HepG2 (cell line): ENCODE results near the gene ESRRB. TPM values are rescaled to one million over a fixed set of nuclear protein-coding genes. Genes with fewer than 3 reads are reported as not detected.

Experiments
- ARNT ChIP-seq: fragments of 450-650 bp; IDR thresholded peaks from 2 replicates; pipeline ENCODE4 v1.6.1; 2017
- CC2D1A ChIP-seq: sonication (generic); formaldehyde crosslinking; IDR thresholded peaks from 2 replicates; pipeline ENCODE4 v1.8.1; 2023; ENCODE audit warnings: mild to moderate bottlenecking, missing genetic modification reagents
- HOXA3 ChIP-seq: sonication (generic); formaldehyde crosslinking; IDR thresholded peaks from 2 replicates; pipeline ENCODE4 v1.5.0; 2020; ENCODE audit warnings: missing genetic modification reagents
- KAT2B ChIP-seq: fragments of 150-350 bp; IDR thresholded peaks from 2 replicates; pipeline ENCODE4 v1.6.1; 2014; ENCODE audit warnings: low read depth, low read length, borderline replicate concordance
- MED8 ChIP-seq: sonication (generic); formaldehyde crosslinking; IDR thresholded peaks from 2 replicates; pipeline ENCODE4 v1.8.1; 2023; ENCODE audit warnings: mild to moderate bottlenecking, missing genetic modification reagents; ENCODE audit not compliant: insufficient replicate concordance
- NR1H2 ChIP-seq: sonication (generic); formaldehyde crosslinking; IDR thresholded peaks from 2 replicates; pipeline ENCODE4 v1.8.1; 2022; ENCODE audit warnings: low read depth, missing genetic modification reagents, borderline replicate concordance
- U2AF2 ChIP-seq: fragments of 200-400 bp; formaldehyde crosslinking; IDR thresholded peaks from 2 replicates; pipeline ENCODE4 v1.6.1; 2017; ENCODE audit warnings: low read depth, mild to moderate bottlenecking, low read length
- ZBTB7B ChIP-seq: sonication (generic); formaldehyde crosslinking; IDR thresholded peaks from 2 replicates; pipeline ENCODE4 v1.4.0; 2020; ENCODE audit warnings: missing genetic modification reagents
- ZIK1 ChIP-seq: sonication (generic); formaldehyde crosslinking; IDR thresholded peaks from 2 replicates; pipeline ENCODE4 v1.5.0; 2020; ENCODE audit warnings: mild to moderate bottlenecking, low read depth, missing genetic modification reagents, borderline replicate concordance
- ZNF292 ChIP-seq: sonication (generic); formaldehyde crosslinking; IDR thresholded peaks from 2 replicates; pipeline ENCODE4 v1.8.1; 2022; ENCODE audit warnings: mild to moderate bottlenecking, low read depth, missing genetic modification reagents, borderline replicate concordance
- ZNF513 ChIP-seq: sonication (generic); formaldehyde crosslinking; conservative IDR thresholded peaks from 2 replicates; pipeline ENCODE4 v1.5.0; 2020; ENCODE audit warnings: missing genetic modification reagents
- ZNF709 ChIP-seq: sonication (generic); formaldehyde crosslinking; IDR thresholded peaks from 2 replicates; pipeline ENCODE4 v1.5.0; 2020; ENCODE audit warnings: mild to moderate bottlenecking, missing genetic modification reagents
- ZNF782 ChIP-seq: sonication (generic); formaldehyde crosslinking; IDR thresholded peaks from 2 replicates; pipeline ENCODE4 v1.4.0; 2020; ENCODE audit warnings: missing genetic modification reagents, mild to moderate bottlenecking, borderline replicate concordance
- polyA plus RNA-seq, 8 experiments: library from polyadenylated mRNA; depleted of rRNA in 3 of 8; stranded (reverse) in 7 of 8; unstranded in 1 of 8; fragments of >200 nt; fragmentation: Illumina TruSeq in 4 of 8; extraction: Trizol in 4 of 8; gene quantifications; 2 replicates each; pipeline versions ENCODE4 v1.2.1 to v1.2.3, GENCODE V29; 2011 to 2016; ENCODE audit warnings: low read depth in 4 of 8, missing spikeins in 1 of 8, mixed read lengths in 1 of 8; ENCODE audit not compliant: insufficient read depth in 1 of 8
- total RNA-seq, 5 experiments: library from RNA; depleted of rRNA; stranded (reverse); fragments of >200 nt; fragmentation: Illumina TruSeq; extraction: Trizol; gene quantifications; 2 replicates each; pipeline ENCODE4 v1.2.3, GENCODE V29; 2016; ENCODE audit warnings: low read depth in 1 of 5
- TF ChIP-seq, protein P1 (sequence below): sonication (generic); formaldehyde crosslinking; IDR thresholded peaks from 2 replicates; pipeline ENCODE4 v1.5.1; 2020; ENCODE audit warnings: mild to moderate bottlenecking, missing genetic modification reagents, moderate library complexity
- TF ChIP-seq, protein P2 (sequence below): sonication (generic); formaldehyde crosslinking; IDR thresholded peaks from 2 replicates; pipeline ENCODE4 v1.4.0; 2020; ENCODE audit warnings: low read depth, mild to moderate bottlenecking, missing genetic modification reagents
- TF ChIP-seq, protein P3 (sequence below): sonication (generic); formaldehyde crosslinking; IDR thresholded peaks from 2 replicates; pipeline ENCODE4 v1.4.0; 2020; ENCODE audit warnings: missing genetic modification reagents

ESRRB gene
- total and polyA plus RNA-seq, 2 of the 13 experiments (the other 11 are each of a cell fraction or from before 2014, with no cell fraction given): 0.04 to 0.33 TPM

DNA sequence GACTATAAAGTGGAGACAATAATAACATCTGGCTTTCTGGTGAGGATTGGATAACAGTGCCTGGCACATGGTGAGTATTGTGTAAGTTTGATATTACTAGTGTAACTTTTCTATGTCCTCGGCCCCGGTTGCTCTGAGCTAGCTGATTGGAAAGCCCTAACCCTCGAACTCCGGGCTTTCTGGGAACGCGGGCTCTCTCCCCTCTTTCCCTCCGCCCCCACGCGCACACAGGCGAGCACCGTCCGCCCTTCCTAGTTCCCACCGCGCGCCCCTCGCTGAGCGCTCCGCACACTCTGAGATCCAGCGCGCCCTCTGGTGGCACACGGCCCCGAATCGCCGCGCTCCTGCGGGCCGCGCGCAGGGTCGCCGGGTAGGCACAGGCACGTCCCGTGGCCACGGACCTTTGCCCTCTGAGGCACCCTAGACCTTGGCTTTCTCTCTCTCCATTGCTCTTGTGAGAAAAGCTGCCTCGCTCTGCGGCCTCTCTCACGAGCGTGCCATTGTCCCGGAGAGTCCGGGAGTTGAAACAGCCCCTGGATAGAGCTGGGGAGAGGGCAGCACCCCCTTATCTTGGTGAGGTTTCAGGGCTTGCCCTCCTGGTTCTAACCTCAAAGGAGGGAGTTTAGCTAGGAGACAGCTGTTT, 23.2 kb upstream of the ESRRB start (continued):
- TF ChIP-seq, protein P1, sequence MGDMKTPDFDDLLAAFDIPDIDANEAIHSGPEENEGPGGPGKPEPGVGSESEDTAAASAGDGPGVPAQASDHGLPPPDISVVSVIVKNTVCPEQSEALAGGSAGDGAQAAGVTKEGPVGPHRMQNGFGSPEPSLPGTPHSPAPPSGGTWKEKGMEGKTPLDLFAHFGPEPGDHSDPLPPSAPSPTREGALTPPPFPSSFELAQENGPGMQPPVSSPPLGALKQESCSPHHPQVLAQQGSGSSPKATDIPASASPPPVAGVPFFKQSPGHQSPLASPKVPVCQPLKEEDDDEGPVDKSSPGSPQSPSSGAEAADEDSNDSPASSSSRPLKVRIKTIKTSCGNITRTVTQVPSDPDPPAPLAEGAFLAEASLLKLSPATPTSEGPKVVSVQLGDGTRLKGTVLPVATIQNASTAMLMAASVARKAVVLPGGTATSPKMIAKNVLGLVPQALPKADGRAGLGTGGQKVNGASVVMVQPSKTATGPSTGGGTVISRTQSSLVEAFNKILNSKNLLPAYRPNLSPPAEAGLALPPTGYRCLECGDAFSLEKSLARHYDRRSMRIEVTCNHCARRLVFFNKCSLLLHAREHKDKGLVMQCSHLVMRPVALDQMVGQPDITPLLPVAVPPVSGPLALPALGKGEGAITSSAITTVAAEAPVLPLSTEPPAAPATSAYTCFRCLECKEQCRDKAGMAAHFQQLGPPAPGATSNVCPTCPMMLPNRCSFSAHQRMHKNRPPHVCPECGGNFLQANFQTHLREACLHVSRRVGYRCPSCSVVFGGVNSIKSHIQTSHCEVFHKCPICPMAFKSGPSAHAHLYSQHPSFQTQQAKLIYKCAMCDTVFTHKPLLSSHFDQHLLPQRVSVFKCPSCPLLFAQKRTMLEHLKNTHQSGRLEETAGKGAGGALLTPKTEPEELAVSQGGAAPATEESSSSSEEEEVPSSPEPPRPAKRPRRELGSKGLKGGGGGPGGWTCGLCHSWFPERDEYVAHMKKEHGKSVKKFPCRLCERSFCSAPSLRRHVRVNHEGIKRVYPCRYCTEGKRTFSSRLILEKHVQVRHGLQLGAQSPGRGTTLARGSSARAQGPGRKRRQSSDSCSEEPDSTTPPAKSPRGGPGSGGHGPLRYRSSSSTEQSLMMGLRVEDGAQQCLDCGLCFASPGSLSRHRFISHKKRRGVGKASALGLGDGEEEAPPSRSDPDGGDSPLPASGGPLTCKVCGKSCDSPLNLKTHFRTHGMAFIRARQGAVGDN (CRISPR knock-in tag): peak; percentile 76
- no peak for TF ChIP-seq ZNF513 (CRISPR knock-in tag)
- no peak for TF ChIP-seq ZIK1
- no peak for TF ChIP-seq KAT2B
- TF ChIP-seq, protein P2, sequence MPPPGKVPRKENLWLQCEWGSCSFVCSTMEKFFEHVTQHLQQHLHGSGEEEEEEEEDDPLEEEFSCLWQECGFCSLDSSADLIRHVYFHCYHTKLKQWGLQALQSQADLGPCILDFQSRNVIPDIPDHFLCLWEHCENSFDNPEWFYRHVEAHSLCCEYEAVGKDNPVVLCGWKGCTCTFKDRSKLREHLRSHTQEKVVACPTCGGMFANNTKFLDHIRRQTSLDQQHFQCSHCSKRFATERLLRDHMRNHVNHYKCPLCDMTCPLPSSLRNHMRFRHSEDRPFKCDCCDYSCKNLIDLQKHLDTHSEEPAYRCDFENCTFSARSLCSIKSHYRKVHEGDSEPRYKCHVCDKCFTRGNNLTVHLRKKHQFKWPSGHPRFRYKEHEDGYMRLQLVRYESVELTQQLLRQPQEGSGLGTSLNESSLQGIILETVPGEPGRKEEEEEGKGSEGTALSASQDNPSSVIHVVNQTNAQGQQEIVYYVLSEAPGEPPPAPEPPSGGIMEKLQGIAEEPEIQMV (CRISPR knock-in tag): peak; percentile 58; the same call in 1 of the 2 replicates
- no peak for TF ChIP-seq ZNF292 (CRISPR knock-in tag)
- no peak for TF ChIP-seq MED8
- 0 out of 2 replicates have a peak, but pooled peaks have one; percentile 31 for TF ChIP-seq ZNF782 (CRISPR knock-in tag)
- no peak for TF ChIP-seq U2AF2
- peak; percentile 91 for TF ChIP-seq ZBTB7B
- TF ChIP-seq, protein P3, sequence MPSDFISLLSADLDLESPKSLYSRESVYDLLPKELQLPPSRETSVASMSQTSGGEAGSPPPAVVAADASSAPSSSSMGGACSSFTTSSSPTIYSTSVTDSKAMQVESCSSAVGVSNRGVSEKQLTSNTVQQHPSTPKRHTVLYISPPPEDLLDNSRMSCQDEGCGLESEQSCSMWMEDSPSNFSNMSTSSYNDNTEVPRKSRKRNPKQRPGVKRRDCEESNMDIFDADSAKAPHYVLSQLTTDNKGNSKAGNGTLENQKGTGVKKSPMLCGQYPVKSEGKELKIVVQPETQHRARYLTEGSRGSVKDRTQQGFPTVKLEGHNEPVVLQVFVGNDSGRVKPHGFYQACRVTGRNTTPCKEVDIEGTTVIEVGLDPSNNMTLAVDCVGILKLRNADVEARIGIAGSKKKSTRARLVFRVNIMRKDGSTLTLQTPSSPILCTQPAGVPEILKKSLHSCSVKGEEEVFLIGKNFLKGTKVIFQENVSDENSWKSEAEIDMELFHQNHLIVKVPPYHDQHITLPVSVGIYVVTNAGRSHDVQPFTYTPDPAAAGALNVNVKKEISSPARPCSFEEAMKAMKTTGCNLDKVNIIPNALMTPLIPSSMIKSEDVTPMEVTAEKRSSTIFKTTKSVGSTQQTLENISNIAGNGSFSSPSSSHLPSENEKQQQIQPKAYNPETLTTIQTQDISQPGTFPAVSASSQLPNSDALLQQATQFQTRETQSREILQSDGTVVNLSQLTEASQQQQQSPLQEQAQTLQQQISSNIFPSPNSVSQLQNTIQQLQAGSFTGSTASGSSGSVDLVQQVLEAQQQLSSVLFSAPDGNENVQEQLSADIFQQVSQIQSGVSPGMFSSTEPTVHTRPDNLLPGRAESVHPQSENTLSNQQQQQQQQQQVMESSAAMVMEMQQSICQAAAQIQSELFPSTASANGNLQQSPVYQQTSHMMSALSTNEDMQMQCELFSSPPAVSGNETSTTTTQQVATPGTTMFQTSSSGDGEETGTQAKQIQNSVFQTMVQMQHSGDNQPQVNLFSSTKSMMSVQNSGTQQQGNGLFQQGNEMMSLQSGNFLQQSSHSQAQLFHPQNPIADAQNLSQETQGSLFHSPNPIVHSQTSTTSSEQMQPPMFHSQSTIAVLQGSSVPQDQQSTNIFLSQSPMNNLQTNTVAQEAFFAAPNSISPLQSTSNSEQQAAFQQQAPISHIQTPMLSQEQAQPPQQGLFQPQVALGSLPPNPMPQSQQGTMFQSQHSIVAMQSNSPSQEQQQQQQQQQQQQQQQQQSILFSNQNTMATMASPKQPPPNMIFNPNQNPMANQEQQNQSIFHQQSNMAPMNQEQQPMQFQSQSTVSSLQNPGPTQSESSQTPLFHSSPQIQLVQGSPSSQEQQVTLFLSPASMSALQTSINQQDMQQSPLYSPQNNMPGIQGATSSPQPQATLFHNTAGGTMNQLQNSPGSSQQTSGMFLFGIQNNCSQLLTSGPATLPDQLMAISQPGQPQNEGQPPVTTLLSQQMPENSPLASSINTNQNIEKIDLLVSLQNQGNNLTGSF (CRISPR knock-in tag): no peak
- TF ChIP-seq ARNT: no peak
- TF ChIP-seq CC2D1A: no peak
- peak; percentile 48; the same call in 1 of the 2 replicates for TF ChIP-seq HOXA3 (CRISPR knock-in tag)
- no peak for TF ChIP-seq NR1H2 (CRISPR knock-in tag)
- no peak for TF ChIP-seq ZNF709 (CRISPR knock-in tag)
